Astrocyte of the hippocampus (primary cell): Measurements from ENCODE around the gene ZFR2.
"Not testable (repeated sequence)": the region's sequence is repeated elsewhere in the genome, so short reads cannot be mapped to it uniquely, and the experiment has no call there.

Experiments
- DNase-seq: peaks from one replicate; pipeline ENCODE4 v3.0.0; 2011; ENCODE audit warnings: low read depth, low spot score

Gene ZFR2

DNA sequence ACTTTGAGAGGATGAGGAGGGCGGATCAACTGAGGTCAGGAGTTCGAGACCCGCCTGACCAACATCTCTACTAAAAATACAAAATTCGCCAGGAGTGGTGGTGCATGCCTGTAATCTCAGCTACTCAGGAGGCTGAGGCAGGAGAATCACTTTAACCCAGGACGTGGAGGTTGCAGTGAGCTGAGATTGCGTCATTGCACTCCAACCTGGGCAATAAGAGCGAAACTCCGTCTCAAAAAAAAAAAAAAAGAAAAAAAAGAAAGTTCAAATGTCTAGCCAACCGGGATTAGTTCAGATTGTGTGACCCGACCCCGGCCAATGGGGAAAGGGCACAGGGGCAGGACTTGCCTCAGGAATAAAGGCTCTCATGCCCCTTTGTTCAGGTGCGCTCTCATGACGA is 5.9 kb upstream of the ZFR2 start:
- not testable (repeated sequence) for DNase-seq

DNA sequence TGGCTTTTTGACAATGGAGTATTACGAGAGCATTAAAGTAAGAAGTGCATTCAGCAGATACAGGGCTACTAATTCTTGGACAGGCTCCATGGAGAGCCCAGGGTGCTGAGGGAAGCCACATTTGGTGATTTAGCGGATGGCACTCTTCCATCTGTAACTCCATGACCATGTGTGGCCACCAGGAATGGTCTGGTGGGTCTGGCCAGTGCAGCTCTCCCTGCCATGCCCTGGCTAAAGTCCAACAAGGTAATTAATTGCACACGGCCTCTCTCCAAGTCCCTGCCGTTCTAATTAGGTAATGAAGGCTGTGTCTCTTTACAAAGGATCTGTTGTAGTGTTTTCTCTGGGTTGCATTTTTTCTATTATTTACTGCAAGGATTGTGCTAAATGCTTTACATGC is 4.3 kb upstream of the ZFR2 start:
- no peak for DNase-seq

DNA sequence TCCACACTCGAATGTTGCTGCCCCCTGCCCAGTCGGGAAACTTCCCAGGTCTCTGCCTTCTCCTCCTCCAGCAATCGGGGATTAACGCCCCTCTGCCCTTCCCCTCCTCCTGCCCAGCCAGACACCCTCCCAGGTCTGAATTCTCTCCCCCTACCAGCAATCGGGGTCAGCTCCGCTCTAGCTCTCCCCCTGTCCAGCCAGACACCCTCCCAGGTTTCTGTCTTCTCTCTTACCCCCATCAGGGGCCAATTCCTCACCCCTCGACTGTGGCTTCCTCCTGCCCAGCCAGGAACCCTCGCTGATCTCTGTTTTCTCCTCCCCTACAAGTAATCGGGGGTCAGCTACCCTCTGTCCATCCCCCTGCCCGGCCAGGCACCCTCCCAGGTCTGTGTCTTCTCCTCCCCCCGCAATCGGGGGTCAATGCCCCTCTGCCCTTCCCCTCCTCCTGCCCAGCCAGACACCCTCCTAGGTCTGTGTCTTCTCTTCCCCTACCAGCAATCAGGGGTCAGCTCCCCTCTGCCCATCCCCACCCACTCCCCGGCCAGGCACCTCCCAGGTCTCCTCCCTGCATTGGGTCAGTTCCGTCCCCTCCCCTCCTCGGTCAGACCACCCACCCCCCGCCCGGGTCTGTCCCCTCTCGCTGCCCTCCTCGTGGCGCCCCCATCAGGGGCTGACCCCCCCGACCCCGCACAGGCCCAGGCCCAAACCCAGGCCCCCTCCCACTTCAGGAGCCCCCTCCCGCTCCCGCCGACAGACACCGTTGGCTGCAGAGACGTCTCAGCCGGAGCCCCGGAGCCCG is 668 bp downstream of the ZFR2 start:
- DNase-seq: no peak

DNA sequence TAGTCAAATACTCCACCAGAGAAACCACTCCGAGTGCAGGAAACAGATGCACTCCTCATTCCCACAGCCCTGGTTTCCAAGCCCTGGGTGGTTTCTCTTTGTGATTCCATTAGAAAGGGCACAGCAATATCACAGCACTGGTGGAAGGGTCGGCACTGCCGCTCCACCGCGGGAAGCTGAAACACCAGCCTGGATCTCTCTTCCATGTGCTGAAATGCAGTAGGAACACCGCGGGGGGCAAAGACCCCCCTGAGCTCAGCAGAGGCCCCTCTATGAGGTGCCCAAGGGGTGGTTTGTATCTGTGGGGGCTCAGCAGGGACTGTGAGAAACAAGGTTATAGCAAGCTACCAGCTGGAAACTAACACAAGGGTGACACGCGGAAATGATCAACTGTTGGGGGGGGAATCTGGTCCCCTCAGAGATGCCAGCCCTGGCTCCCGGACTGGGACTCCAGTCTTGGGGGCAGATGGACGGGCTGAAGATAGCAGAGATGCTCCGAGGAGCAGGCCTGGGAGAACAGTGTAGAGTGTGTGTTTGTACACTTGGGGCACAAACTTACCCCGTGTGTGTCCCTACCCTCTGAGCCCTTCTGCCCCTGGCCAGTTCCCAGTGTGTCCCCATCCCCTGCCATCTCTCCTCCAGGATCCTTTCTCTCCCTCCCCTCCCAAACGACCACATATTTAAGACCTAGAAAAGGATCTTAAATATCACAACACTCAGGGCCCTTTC is 1.8 kb downstream of the ZFR2 start:
- DNase-seq: no peak

DNA sequence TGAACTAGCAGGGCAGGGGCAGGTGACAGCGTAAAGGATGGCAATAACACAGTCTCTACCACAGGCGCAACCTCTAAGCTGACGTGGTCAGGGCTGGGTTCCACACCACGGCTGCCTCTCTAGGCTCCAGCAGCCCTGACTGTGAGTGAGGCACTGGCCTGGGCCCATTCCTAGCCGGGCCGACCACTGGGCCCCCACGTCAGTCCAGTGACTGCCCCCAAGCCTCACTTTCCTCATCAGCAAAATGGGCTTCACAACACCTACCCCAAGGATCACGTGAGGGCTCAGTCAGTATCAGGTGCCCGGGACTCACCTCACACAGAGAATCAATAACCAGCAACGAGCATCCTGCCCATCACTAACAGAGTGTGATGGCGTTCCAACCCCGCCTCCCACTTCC is 5.2 kb downstream of the ZFR2 start:
- no peak for DNase-seq

DNA sequence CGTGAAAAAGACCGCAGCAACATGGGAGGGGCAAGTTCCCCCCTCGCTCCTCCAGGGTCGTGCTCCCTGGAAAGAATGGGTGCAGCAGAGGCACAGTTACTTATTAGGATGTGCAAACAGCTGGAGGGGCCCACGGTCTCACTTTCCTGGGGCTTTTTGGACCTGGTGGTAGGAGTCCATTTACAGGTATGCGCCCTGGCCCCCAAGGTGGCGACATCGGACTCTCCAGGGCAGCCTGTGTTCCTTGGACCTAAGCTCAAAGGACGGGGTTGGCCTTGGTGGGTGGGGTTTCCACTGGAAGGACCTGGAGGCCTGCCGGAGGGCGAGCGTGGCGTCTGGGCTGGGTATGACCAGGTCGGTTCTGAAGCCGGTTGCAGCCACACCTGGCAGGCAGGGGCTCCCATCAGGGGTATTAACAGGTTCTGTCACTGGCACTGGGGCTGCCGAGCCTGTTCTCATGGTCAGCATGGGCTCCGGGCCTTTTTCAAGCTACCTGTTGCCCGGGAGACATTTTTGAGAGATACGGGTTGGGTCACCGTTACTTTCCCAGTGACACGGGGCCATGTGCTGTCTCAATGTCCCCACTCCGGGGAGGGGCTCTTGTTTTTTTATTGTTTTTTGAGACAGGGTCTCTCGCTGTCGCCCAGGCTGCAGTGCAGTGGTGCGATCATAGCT is 5.9 kb downstream of the ZFR2 start:
- DNase-seq: no peak

GRCh38 chr19:3860499-3860898 is 8.3 kb downstream of the ZFR2 start:
- DNase-seq: no peak

- DNase-seq: peak; percentile 14
Measured at GRCh38 chr19:3857449-3858003, 11.3 kb downstream of the ZFR2 start.

DNA sequence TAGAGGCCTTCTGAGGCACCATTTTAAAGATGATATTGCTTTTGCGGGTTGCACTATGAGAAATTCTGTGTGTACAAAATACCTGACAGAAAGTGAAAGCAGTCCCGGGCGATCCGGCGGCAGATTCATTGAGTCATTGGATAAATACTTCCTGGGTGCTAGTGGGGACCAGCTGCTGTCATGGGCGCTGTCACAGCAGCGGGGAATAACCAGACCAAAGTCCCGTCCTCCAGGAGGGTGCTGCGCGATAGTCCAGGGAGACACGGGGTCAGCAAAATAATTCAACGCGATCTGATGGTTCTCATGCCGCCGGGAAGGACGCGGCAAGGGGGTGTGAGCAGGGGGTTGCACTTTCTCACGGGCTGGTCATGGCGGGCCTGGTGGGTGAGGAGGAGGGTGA is 13.5 kb downstream of the ZFR2 start:
- no peak for DNase-seq

- peak; percentile 94 for DNase-seq
Measured at GRCh38 chr19:3852614-3853254, 16.1 kb downstream of the ZFR2 start.

DNA sequence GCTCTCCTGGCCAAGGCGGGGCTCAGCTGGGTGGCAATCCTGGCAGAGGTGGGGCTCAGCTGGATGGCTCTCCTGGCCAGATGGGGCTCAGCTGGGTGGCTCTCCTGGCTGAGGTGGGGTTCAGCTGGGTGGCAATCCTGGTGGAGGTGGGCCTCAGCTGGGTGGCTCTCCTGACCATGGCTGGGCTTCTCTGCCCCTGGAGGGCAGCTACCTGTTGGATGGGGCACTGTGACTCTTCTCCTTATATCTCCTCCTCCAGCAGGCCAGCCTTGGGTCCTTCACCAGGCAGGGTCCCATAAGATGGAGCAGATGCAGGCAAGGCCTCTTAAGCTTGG is 16.7 kb downstream of the ZFR2 start:
- DNase-seq: no peak

GRCh38 chr19:3851254-3852176 is 17.3 kb downstream of the ZFR2 start:
- DNase-seq: peak; percentile 25

GRCh38 chr19:3850320-3850972 is 18.4 kb downstream of the ZFR2 start:
- no peak for DNase-seq

GRCh38 chr19:3849787-3850186 is 19.1 kb downstream of the ZFR2 start:
- DNase-seq: no peak

- DNase-seq: no peak
Measured at GRCh38 chr19:3849092-3849491, 19.7 kb downstream of the ZFR2 start.

GRCh38 chr19:3844596-3844995 is 24.2 kb downstream of the ZFR2 start:
- peak; percentile 42 for DNase-seq

- DNase-seq: no peak
Measured at GRCh38 chr19:3842948-3843347, 25.9 kb downstream of the ZFR2 start.

DNA sequence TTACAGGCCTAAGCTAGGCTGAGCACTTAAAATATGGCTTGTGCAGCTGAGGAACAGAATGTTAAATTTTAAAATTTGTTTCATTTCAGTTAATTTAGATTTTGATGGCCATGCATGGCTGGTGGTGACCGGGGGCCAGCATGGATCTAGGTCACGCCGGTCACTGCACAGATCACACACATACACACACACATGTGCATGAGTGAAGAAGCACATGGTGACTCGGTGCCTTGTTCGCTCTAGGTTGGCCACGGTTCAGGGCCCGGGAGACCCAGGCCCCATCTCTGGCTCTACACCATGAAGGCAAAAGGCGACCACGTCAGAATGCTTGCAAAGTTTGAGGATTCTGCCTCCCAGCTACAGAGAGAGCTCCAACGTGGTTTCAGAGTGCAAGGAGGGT is 28.0 kb downstream of the ZFR2 start:
- DNase-seq: no peak

- no peak for DNase-seq
Measured at GRCh38 chr19:3839941-3840340, 28.9 kb downstream of the ZFR2 start.

- no peak for DNase-seq
Measured at GRCh38 chr19:3838661-3839060, 30.2 kb downstream of the ZFR2 start.
